ENCODE results near the gene CHD9.

GRCh38 chr16:53036066-53036465 lies 18.7 kb upstream of the CHD9 start:
- TF ChIP-seq, protein P1, sequence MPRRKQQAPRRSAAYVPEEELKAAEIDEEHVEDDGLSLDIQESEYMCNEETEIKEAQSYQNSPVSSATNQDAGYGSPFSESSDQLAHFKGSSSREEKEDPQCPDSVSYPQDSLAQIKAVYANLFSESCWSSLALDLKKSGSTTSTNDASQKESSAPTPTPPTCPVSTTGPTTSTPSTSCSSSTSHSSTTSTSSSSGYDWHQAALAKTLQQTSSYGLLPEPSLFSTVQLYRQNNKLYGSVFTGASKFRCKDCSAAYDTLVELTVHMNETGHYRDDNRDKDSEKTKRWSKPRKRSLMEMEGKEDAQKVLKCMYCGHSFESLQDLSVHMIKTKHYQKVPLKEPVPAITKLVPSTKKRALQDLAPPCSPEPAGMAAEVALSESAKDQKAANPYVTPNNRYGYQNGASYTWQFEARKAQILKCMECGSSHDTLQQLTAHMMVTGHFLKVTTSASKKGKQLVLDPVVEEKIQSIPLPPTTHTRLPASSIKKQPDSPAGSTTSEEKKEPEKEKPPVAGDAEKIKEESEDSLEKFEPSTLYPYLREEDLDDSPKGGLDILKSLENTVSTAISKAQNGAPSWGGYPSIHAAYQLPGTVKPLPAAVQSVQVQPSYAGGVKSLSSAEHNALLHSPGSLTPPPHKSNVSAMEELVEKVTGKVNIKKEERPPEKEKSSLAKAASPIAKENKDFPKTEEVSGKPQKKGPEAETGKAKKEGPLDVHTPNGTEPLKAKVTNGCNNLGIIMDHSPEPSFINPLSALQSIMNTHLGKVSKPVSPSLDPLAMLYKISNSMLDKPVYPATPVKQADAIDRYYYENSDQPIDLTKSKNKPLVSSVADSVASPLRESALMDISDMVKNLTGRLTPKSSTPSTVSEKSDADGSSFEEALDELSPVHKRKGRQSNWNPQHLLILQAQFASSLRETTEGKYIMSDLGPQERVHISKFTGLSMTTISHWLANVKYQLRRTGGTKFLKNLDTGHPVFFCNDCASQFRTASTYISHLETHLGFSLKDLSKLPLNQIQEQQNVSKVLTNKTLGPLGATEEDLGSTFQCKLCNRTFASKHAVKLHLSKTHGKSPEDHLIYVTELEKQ (CRISPR knock-in tag; IDR thresholded peaks at IDR 0.05), result no peak
- TF ChIP-seq ZZZ3 (IDR thresholded peaks at IDR 0.05) (no peak), MEF2A (IDR thresholded peaks at IDR 0.05; ENCODE audit: control insufficient read depth, low read depth, low read length) (no peak), MEIS2 (IDR thresholded peaks at IDR 0.05; ENCODE audit: partially characterized antibody) (no peak), DIDO1 (tag; IDR thresholded peaks at IDR 0.05; ENCODE audit: low read depth) (no peak), RAD21 (CRISPR knock-in tag; conservative IDR thresholded peaks at IDR 0.05 in 1 of 2, IDR thresholded peaks at IDR 0.05 in 1 of 2) (no peak), BRF2 (IDR thresholded peaks at IDR 0.05; ENCODE audit: borderline replicate concordance, insufficient read depth, insufficient read length) (no peak), NFIC (IDR thresholded peaks at IDR 0.05) (no peak), FIP1L1 (IDR thresholded peaks at IDR 0.05; ENCODE audit: low read depth, low read length, poor library complexity, severe bottlenecking) (no peak), FOXK2 (conservative IDR thresholded peaks at IDR 0.05 in 1 of 2, IDR thresholded peaks at IDR 0.05 in 1 of 2; ENCODE audit: low read depth in 2 of 2) (no peak)
- TF ChIP-seq, protein P2, sequence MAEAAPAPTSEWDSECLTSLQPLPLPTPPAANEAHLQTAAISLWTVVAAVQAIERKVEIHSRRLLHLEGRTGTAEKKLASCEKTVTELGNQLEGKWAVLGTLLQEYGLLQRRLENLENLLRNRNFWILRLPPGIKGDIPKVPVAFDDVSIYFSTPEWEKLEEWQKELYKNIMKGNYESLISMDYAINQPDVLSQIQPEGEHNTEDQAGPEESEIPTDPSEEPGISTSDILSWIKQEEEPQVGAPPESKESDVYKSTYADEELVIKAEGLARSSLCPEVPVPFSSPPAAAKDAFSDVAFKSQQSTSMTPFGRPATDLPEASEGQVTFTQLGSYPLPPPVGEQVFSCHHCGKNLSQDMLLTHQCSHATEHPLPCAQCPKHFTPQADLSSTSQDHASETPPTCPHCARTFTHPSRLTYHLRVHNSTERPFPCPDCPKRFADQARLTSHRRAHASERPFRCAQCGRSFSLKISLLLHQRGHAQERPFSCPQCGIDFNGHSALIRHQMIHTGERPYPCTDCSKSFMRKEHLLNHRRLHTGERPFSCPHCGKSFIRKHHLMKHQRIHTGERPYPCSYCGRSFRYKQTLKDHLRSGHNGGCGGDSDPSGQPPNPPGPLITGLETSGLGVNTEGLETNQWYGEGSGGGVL (CRISPR knock-in tag; IDR thresholded peaks at IDR 0.05), result no peak
- TF ChIP-seq, protein P3, sequence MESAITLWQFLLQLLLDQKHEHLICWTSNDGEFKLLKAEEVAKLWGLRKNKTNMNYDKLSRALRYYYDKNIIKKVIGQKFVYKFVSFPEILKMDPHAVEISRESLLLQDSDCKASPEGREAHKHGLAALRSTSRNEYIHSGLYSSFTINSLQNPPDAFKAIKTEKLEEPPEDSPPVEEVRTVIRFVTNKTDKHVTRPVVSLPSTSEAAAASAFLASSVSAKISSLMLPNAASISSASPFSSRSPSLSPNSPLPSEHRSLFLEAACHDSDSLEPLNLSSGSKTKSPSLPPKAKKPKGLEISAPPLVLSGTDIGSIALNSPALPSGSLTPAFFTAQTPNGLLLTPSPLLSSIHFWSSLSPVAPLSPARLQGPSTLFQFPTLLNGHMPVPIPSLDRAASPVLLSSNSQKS (CRISPR knock-in tag; IDR thresholded peaks at IDR 0.05), result no peak
- TF ChIP-seq, protein P4, sequence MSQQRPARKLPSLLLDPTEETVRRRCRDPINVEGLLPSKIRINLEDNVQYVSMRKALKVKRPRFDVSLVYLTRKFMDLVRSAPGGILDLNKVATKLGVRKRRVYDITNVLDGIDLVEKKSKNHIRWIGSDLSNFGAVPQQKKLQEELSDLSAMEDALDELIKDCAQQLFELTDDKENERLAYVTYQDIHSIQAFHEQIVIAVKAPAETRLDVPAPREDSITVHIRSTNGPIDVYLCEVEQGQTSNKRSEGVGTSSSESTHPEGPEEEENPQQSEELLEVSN (IDR thresholded peaks at IDR 0.05; ENCODE audit: borderline replicate concordance in 1 of 2, extremely low read depth in 1 of 2, insufficient read depth in 1 of 2, insufficient read length in 1 of 2, low read depth in 1 of 2, low read length in 1 of 2, poor library complexity in 1 of 2, severe bottlenecking in 1 of 2), result no peak
- TF ChIP-seq, protein P5, sequence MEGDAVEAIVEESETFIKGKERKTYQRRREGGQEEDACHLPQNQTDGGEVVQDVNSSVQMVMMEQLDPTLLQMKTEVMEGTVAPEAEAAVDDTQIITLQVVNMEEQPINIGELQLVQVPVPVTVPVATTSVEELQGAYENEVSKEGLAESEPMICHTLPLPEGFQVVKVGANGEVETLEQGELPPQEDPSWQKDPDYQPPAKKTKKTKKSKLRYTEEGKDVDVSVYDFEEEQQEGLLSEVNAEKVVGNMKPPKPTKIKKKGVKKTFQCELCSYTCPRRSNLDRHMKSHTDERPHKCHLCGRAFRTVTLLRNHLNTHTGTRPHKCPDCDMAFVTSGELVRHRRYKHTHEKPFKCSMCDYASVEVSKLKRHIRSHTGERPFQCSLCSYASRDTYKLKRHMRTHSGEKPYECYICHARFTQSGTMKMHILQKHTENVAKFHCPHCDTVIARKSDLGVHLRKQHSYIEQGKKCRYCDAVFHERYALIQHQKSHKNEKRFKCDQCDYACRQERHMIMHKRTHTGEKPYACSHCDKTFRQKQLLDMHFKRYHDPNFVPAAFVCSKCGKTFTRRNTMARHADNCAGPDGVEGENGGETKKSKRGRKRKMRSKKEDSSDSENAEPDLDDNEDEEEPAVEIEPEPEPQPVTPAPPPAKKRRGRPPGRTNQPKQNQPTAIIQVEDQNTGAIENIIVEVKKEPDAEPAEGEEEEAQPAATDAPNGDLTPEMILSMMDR (IDR thresholded peaks at IDR 0.05 in 2 of 3, conservative IDR thresholded peaks at IDR 0.05 in 1 of 3; ENCODE audit: insufficient read depth in 2 of 3, low read depth in 1 of 3, low read length in 3 of 3), result no peak
